GM23248 (cell line): ENCODE measurements around the gene COPG2.

Source experiments
- EZH2 ChIP-seq: fragments of 200-600 bp; sonication (generic); IDR thresholded peaks from 2 replicates; pipeline ENCODE4 v1.6.1; 2018; ENCODE audit warnings: antibody characterized with exemption, mild to moderate bottlenecking; ENCODE audit not compliant: insufficient read depth, poor library complexity, severe bottlenecking
- EZH2phosphoT487 ChIP-seq: fragments of 200-600 bp; sonication (generic); IDR thresholded peaks from 2 replicates; pipeline ENCODE4 v1.6.1; 2018; ENCODE audit warnings: antibody characterized with exemption, moderate library complexity, mild to moderate bottlenecking, low read depth; ENCODE audit not compliant: insufficient read depth

GRCh38 chr7:130461272-130461671, 207.3 kb downstream of the COPG2 start:
- TF ChIP-seq EZH2 (no peak), EZH2phosphoT487 (no peak)
